ENCODE data around the gene ARPC5L.

Gene ARPC5L

DNA sequence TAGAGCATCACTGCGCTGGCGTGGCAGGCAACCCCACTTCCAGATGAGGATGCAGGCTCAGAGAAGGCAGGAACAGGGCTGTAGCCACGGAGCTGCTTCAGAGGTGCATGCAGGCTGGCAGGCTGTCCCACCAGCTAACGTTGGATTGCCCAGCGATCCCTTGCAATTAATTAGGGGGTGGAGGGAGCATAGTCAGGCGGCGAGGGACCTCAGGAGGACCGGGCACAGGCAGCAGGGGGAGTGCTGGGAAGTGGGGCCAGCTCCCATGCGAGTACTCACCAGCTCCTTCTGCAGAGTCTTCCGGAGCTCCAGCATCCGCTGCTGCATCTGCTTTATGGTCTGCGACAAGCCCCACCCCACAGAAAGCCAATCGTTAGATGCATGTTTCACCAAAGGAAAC lies 20.3 kb downstream of the ARPC5L start:
- no peak overlapping the region for H3K4me3 ChIP-seq (ENCODE audit: low read depth, low read length)
- TF ChIP-seq, protein P1, sequence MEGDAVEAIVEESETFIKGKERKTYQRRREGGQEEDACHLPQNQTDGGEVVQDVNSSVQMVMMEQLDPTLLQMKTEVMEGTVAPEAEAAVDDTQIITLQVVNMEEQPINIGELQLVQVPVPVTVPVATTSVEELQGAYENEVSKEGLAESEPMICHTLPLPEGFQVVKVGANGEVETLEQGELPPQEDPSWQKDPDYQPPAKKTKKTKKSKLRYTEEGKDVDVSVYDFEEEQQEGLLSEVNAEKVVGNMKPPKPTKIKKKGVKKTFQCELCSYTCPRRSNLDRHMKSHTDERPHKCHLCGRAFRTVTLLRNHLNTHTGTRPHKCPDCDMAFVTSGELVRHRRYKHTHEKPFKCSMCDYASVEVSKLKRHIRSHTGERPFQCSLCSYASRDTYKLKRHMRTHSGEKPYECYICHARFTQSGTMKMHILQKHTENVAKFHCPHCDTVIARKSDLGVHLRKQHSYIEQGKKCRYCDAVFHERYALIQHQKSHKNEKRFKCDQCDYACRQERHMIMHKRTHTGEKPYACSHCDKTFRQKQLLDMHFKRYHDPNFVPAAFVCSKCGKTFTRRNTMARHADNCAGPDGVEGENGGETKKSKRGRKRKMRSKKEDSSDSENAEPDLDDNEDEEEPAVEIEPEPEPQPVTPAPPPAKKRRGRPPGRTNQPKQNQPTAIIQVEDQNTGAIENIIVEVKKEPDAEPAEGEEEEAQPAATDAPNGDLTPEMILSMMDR (IDR thresholded peaks at IDR 0.05; ENCODE audit: insufficient read depth, low read depth, low read length, missing control alignments): no peak
- no peak for DNase-seq (ENCODE audit: low read depth)

DNA sequence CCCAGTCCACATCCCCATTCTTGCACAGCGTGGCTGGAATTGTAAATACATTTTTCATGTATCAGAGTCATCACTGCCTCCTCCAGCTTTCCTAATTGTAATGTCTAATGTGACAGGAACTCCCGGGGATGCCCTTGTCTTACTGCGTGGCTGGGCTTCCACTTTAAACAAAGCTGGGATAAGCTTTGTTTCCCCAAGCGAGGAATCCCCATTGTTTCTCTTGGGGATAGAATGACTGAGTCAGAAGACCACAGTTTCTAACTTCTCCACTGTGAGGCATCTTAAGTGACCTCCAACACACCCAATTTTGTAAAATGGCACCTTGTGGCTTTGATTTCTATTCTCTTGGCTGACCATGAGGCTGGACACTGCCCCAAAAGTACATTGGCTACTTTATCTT lies 22.4 kb downstream of the ARPC5L start:
- TF ChIP-seq, protein P1 (IDR thresholded peaks at IDR 0.05; ENCODE audit: insufficient read depth, low read depth, low read length, missing control alignments): no peak
- DNase-seq (ENCODE audit: low read depth): no peak
- no peak overlapping the region for H3K4me3 ChIP-seq (ENCODE audit: low read depth, low read length)

DNA sequence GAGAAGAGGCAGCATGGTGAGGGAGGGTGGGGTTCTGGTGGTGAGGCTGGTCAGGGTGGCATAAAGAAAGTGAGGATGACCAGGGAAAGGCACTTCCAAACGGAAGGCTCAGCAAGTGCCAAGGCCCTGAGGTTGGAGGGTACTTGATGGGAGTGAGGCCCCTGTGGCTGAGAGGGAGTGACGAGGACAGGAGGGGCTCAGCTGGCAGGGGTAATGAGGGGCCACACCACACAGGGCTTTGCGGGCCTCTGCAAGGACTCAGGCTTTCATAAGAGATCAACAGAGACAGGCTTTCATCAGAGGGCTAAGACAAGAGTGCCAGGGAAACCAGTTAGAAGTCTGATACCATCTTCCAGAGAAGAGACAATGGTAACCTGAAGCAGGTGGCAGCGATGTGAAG lies 23.6 kb downstream of the ARPC5L start:
- no peak for DNase-seq (ENCODE audit: low read depth)
- no peak overlapping the region for H3K4me3 ChIP-seq (ENCODE audit: low read depth, low read length)
- TF ChIP-seq, protein P1 (IDR thresholded peaks at IDR 0.05; ENCODE audit: insufficient read depth, low read depth, low read length, missing control alignments): no peak

DNA sequence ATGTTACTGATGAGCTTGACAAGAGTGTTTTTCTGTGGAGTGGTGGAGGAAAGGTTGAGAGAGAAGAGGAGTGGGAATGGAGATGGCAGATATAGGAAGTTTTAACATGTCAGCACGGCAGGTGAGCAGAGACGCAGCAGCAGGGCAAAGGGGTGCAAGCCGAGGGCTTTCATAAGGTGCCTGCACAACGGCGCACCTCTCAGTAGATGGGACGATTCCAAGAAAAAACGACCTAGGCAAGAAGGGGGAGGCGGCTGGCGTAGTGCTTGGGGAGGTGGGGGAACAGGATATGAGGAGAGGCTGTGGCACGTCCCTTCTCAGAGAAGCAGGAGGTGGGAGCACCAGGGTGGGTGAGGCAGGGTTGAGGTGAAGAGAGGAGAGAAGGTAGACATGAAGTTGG lies 24.5 kb downstream of the ARPC5L start:
- no peak for DNase-seq (ENCODE audit: low read depth)
- no peak overlapping the region for H3K4me3 ChIP-seq (ENCODE audit: low read depth, low read length)
- TF ChIP-seq, protein P1 (IDR thresholded peaks at IDR 0.05; ENCODE audit: insufficient read depth, low read depth, low read length, missing control alignments): no peak

DNA sequence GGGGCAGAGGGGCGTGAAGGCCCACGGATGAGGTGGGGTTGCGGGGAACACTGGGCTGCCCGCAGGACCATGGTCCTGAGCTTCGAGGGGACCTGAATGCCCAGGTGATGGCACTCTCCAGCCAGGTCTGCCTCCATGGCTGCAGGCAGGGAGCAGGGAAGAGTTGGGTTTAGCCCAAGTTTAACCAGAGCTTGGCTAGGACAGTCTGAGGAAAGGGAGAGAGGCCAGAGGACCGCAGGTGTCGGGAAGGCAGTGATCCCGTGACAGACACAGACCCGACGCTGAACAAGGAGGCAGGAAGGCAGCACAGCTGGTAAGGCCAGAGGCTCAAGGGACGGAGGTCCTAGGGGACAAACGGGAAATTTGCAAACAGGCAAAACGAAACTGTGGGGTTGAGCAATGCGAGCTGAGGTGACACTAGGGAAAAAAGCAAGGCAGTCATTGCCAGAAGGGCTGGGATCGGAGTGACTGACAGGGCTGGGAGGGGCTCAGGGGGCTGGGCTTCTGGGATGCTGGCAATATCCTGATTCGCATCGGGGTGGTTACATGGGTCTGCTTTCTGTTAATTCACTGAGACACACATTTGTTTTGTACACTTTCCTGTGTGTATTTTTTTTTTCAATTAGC lies 25.0 kb downstream of the ARPC5L start:
- peak; percentile 25 for DNase-seq (ENCODE audit: low read depth)
- H3K4me3 ChIP-seq (ENCODE audit: low read depth, low read length): no peak overlapping the region
- TF ChIP-seq, protein P1 (IDR thresholded peaks at IDR 0.05; ENCODE audit: insufficient read depth, low read depth, low read length, missing control alignments): no peak

DNA sequence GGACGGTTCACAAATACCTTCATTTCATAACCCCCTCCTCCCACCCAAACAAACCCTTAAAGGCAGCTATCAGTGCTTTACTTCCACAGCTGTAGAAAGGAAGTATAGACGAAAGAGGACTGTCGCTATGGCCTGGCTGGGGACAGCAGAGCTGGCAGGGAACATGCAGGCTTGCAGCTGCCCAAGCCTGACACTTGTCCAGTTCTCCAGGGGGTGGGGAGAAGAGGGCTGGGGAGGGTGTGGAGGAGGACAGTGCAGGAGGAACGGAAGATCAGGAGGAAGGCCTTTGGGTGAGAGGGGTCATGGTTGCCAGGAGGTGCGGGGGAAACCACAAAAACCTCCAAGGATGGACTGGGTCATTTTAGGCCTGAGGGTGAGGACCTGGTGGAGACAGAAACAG lies 25.9 kb downstream of the ARPC5L start:
- TF ChIP-seq, protein P1 (IDR thresholded peaks at IDR 0.05; ENCODE audit: insufficient read depth, low read depth, low read length, missing control alignments): no peak
- H3K4me3 ChIP-seq (ENCODE audit: low read depth, low read length): no peak overlapping the region
- DNase-seq (ENCODE audit: low read depth): no peak

DNA sequence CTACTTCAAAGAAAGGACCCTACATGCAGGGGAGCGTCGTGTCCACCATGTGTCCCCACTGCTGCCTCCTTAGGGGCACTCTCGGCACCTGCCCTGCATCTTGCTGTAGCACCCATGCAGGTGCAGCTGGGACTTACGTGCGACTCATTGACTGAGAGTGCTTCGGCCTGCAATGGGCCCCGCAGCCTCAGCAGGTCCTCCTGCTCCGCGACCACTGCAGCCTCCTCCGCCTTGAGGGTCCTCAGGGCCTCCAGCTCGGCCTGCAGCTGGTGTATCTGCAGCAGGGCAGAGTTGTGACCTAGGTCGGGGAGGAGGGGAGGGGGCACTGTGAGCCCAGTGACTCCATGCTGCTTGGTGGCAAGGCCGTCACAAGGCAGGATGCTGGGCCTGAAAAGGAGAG lies 27.1 kb downstream of the ARPC5L start:
- DNase-seq (ENCODE audit: low read depth): no peak
- H3K4me3 ChIP-seq (ENCODE audit: low read depth, low read length): no peak overlapping the region
- TF ChIP-seq, protein P1 (IDR thresholded peaks at IDR 0.05; ENCODE audit: insufficient read depth, low read depth, low read length, missing control alignments): no peak
